CD14-positive monocyte (primary cell): ENCODE measurements around the gene AFF2. TPM values are rescaled to one million over a fixed set of nuclear protein-coding genes. Genes with fewer than 3 reads are reported as not detected.

ENCODE experiments used
- DNase-seq, 3 donors: peaks; one replicate each; pipeline ENCODE4 v3.0.0-alpha.2; 2011 to 2022
- H2AFZ ChIP-seq: 2 replicates; pipeline ENCODE4 v1.6.0; 2012; ENCODE audit warnings: mild to moderate bottlenecking, low read depth, low read length, inconsistent platforms; ENCODE audit not compliant: insufficient read depth, poor library complexity, severe bottlenecking
- H3K27ac ChIP-seq, 2 donors: 1 replicate in 1 of 2; 2 replicates in 1 of 2; pipeline ENCODE4 v1.5.1; 2012 to 2013; ENCODE audit warnings: low read length in 2 of 2, control low read depth in 1 of 2, inconsistent platforms in 1 of 2, low read depth in 1 of 2, mild to moderate bottlenecking in 1 of 2
- H3K27me3 ChIP-seq, 2 donors: one replicate each; pipeline versions ENCODE4 v1.6.0 to v1.6.1; 2011 to 2013; ENCODE audit warnings: low read length in 2 of 2; ENCODE audit not compliant: control insufficient read depth in 2 of 2, insufficient read depth in 2 of 2
- H3K36me3 ChIP-seq, 2 donors: replicated peaks in 1 of 2; 1 replicate in 1 of 2; 2 replicates in 1 of 2; pipeline versions ENCODE4 v1.5.1 to v1.6.1; 2012 to 2013; ENCODE audit warnings: low read length in 2 of 2, control low read depth in 1 of 2, inconsistent platforms in 1 of 2, mild to moderate bottlenecking in 1 of 2; ENCODE audit not compliant: insufficient read depth in 2 of 2, control insufficient read depth in 1 of 2
- H3K4me1 ChIP-seq, 2 donors: 1 replicate in 1 of 2; 2 replicates in 1 of 2; pipeline versions ENCODE4 v1.5.1 to v1.6.1; 2012 to 2013; ENCODE audit warnings: low read length in 2 of 2, control low read depth in 1 of 2, inconsistent platforms in 1 of 2, mild to moderate bottlenecking in 1 of 2, moderate library complexity in 1 of 2; ENCODE audit not compliant: insufficient read depth in 2 of 2, control insufficient read depth in 1 of 2
- H3K4me2 ChIP-seq: replicated peaks from 2 replicates; pipeline ENCODE3; 2012; ENCODE audit warnings: low read length, moderate library complexity, mild to moderate bottlenecking; ENCODE audit not compliant: poor library complexity, severe bottlenecking; ENCODE audit errors: extremely low read depth
- H3K4me3 ChIP-seq, 3 experiments: fragments of 200-600 bp in 1 of 3; sonication (generic) in 1 of 3; replicated peaks in 1 of 3; 1 replicate in 2 of 3; 2 replicates in 1 of 3; pipeline ENCODE4 v1.5.1; 2011 to 2013; ENCODE audit warnings: low read length in 3 of 3, mild to moderate bottlenecking in 3 of 3, control low read depth in 2 of 3, low read depth in 2 of 3, inconsistent platforms in 1 of 3, moderate library complexity in 1 of 3
- H3K79me2 ChIP-seq: 2 replicates; pipeline ENCODE4 v1.6.0; 2012; ENCODE audit warnings: mild to moderate bottlenecking, control low read depth, inconsistent platforms, low read length, moderate library complexity; ENCODE audit not compliant: insufficient read depth
- H3K9ac ChIP-seq: 2 replicates; pipeline ENCODE4 v1.6.0; 2017; ENCODE audit warnings: low read length, mild to moderate bottlenecking; ENCODE audit not compliant: insufficient read depth, poor library complexity, severe bottlenecking
- H3K9me3 ChIP-seq, 2 donors: replicated peaks in 1 of 2; 1 replicate in 1 of 2; 2 replicates in 1 of 2; pipeline versions ENCODE4 v1.5.1 to v1.6.1; 2012 to 2013; ENCODE audit warnings: low read length in 2 of 2, control low read depth in 1 of 2; ENCODE audit not compliant: control insufficient read depth in 1 of 2, insufficient read depth in 1 of 2
- H4K20me1 ChIP-seq: 2 replicates; pipeline ENCODE4 v1.6.0; 2012; ENCODE audit warnings: mild to moderate bottlenecking, low read length, control low read depth, moderate library complexity; ENCODE audit not compliant: insufficient read depth
- H3K27ac Mint-ChIP-seq, 7 donors: one replicate each; pipeline ENCODE4 v1.8.0; 2020; ENCODE audit warnings: mild to moderate bottlenecking in 7 of 7, mixed read lengths in 7 of 7, moderate library complexity in 6 of 7, inconsistent platforms in 2 of 7
- H3K27me3 Mint-ChIP-seq, 3 donors: one replicate each; pipeline ENCODE4 v1.8.0; 2021 to 2022; ENCODE audit warnings: low read depth in 3 of 3, mild to moderate bottlenecking in 3 of 3, mixed read lengths in 3 of 3, moderate library complexity in 3 of 3, inconsistent platforms in 1 of 3
- H3K36me3 Mint-ChIP-seq, 2 donors: one replicate each; pipeline ENCODE4 v1.8.0; 2020; ENCODE audit warnings: mixed read lengths in 2 of 2, inconsistent platforms in 1 of 2, mild to moderate bottlenecking in 1 of 2
- H3K4me1 Mint-ChIP-seq: one replicate; pipeline ENCODE4 v1.8.0; 2020; ENCODE audit warnings: mild to moderate bottlenecking, mixed read lengths
- H3K4me3 Mint-ChIP-seq, 2 donors: one replicate each; pipeline ENCODE4 v1.8.0; 2020; ENCODE audit warnings: mild to moderate bottlenecking in 2 of 2, mixed read lengths in 2 of 2, moderate library complexity in 1 of 2
- H3K9me3 Mint-ChIP-seq, 7 donors: one replicate each; pipeline ENCODE4 v1.8.0; 2020 to 2022; ENCODE audit warnings: mixed read lengths in 7 of 7, mild to moderate bottlenecking in 6 of 7, moderate library complexity in 6 of 7, inconsistent platforms in 2 of 7
- CTCF ChIP-seq: fragments of 200-600 bp; IDR thresholded peaks from one replicate; pipeline ENCODE4 v1.8.0; 2022; ENCODE audit warnings: antibody characterized with exemption, mild to moderate bottlenecking
- WGBS: methylation state at CpG from one replicate; pipeline ENCODE4 v1.1.5; 2013; ENCODE audit warnings: missing lambda C conversion rate; ENCODE audit not compliant: insufficient coverage; 5-methylcytosine and 5-hydroxymethylcytosine counted together
- intact Hi-C, 2 donors: fragments of 100-400 bp; cut with micrococcal nuclease; formaldehyde crosslinking; loops; one replicate each; pipeline versions ENCODE4 v1.15.0 to v1.15.1; 2023
- polyA plus RNA-seq, 3 donors: library from polyadenylated mRNA; depleted of rRNA in 1 of 3; unstranded in 2 of 3; stranded (reverse) in 1 of 3; fragments of 300-500 nt in 2 of 3; fragments of >200 nt in 1 of 3; fragmentation: Illumina TruSeq in 2 of 3; gene quantifications; 1 replicate in 2 of 3; 2 replicates in 1 of 3; pipeline ENCODE4 v1.2.3, GENCODE V29; 2012 to 2021

AFF2 gene
- polyA plus RNA-seq, 3 donors: 0.07 to 1.1 (median 0.70) TPM

- Histone ChIP-seq H3K27ac (no peak overlapping the region), H3K9me3 (no peaks in the 10 kb centered on the region), H2AFZ (no peak overlapping the region), H3K9ac (no peak overlapping the region), H3K36me3 (no peaks in the 10 kb centered on the region), H3K4me3 (no peak overlapping the region), H3K27me3 (no peaks in the 10 kb centered on the region), H4K20me1 (no peaks in the 10 kb centered on the region), H3K4me2 (no peak overlapping the region), H3K4me1 (no peaks in the 10 kb centered on the region), H3K79me2 (no peaks in the 10 kb centered on the region)
- Mint-ChIP-seq H3K27me3 (peaks cover 0 to 1% (median 0%) of the 10 kb centered on the region in 3 donors), H3K4me3 (no peak overlapping the region), H3K4me1 (peaks cover 6% of the 10 kb centered on the region), H3K9me3 (no peaks in the 10 kb centered on the region), H3K36me3 (no peaks in the 10 kb centered on the region), H3K27ac (no peak overlapping the region)
- no peak for TF ChIP-seq CTCF
- peak in 2 of 3 donors; percentile 6 to 18 for DNase-seq
- intact Hi-C loops: no loop called here
- 92% methylated on average over 2 of the region's 4 CpGs for WGBS
Observed at GRCh38 chrX:148601034-148601433, 100.6 kb downstream of the AFF2 start.

DNA sequence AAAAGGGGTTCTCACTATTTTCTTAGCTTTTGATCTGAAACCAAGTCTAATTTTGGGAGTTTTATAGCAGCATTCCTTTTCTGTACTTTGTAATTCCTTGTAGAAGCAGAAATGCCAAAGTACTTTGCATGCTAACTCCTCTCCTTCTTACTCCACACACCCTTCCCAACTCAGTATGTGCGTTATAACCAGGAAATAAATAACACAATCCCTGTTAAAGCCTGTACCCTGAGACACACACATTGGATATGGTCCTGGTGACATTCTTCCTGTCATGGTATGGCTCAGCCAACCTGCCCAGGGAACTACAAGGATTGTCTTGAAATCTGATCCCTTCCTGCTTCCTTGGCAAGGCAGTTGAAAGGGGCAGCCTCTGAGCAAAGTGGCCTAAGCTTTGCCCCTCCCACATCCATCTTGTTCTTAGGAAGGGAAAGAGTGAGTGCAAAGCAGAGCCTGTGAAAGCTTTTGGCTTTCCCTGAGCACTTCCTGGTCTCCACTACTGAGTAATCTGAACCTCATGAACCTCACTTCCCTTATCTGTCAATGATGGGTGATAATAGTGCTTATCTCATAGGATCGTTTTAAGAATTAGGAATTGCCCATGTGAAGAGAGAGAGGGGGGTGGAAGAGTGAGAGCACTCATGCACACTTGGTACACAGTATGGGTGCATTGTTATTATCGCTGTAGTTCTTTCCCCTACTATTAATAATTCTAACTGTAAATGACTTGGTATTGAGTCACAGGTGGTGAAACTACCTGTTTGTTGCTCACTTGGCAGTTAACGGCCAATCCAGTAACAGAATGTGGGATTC, 109.3 kb downstream of the AFF2 start:
- Histone ChIP-seq H3K36me3 (no peaks in the 10 kb centered on the region), H3K79me2 (no peaks in the 10 kb centered on the region), H3K4me3 (peak overlapping the region in 2 of 3 experiments; percentile 22 to 57), H3K9ac (no peak overlapping the region), H3K4me2 (peak overlapping the region; percentile 52), H3K27ac (peak overlapping the region in 1 of 2 donors; percentile 64), H3K9me3 (peaks cover 0 to 4% of the 10 kb centered on the region in 2 donors), H3K27me3 (no peaks in the 10 kb centered on the region), H3K4me1 (peaks cover 13 to 19% of the 10 kb centered on the region in 2 donors), H4K20me1 (no peaks in the 10 kb centered on the region), H2AFZ (peak overlapping the region; percentile 19)
- intact Hi-C loops: no loop called here
- Mint-ChIP-seq H3K27ac (peak overlapping the region in 6 of 7 donors; percentile 3 to 63 (median 53)), H3K36me3 (peaks cover 0 to 4% of the 10 kb centered on the region in 2 donors), H3K4me3 (peak overlapping the region; percentile 43 to 63), H3K27me3 (no peaks in the 10 kb centered on the region), H3K9me3 (peaks cover 2 to 6% (median 4%) of the 10 kb centered on the region in 7 donors), H3K4me1 (peaks cover 15% of the 10 kb centered on the region)
- peak; percentile 18 to 36 (median 32) for DNase-seq
- no peak for TF ChIP-seq CTCF
- no CpG with 5 or more reads among the region's 4 CpGs for WGBS
